Stimulated activated naive B cell treated with anti-CD40 and anti-IgM and Interleukin-4, amounts not matched to agents 10 μg/mL and 1 μg/mL and 100 μg/mL, for 72 hours (primary cell): ENCODE results near the gene KRT76.
A peak's percentile ranks its signal among the peaks of the same experiment; 100 is the strongest.

ENCODE experiments used
- ATAC-seq, 2 donors: fragments of 150-1000 bp; cut with Tn5 transposase; replicated peaks; 2 replicates each; pipeline ENCODE4 v1.10.0; 2021; ENCODE audit warnings: moderate library complexity in 1 of 2
- DNase-seq: peaks from one replicate; pipeline ENCODE4 v3.0.0; 2021
- H3K27ac Mint-ChIP-seq: one replicate; pipeline ENCODE4 v1.8.0; 2022; ENCODE audit warnings: mild to moderate bottlenecking, mixed read lengths
- H3K27me3 Mint-ChIP-seq, 2 donors: one replicate each; pipeline ENCODE4 v1.8.0; 2022; ENCODE audit warnings: mixed read lengths in 2 of 2
- H3K36me3 Mint-ChIP-seq, 2 donors: one replicate each; pipeline ENCODE4 v1.8.0; 2022; ENCODE audit warnings: mixed read lengths in 2 of 2, mild to moderate bottlenecking in 1 of 2
- H3K4me1 Mint-ChIP-seq, 2 donors: one replicate each; pipeline ENCODE4 v1.8.0; 2022; ENCODE audit warnings: mixed read lengths in 2 of 2, mild to moderate bottlenecking in 1 of 2
- H3K4me3 Mint-ChIP-seq, 2 donors: one replicate each; pipeline ENCODE4 v1.8.0; 2022; ENCODE audit warnings: mild to moderate bottlenecking in 2 of 2, mixed read lengths in 2 of 2, moderate library complexity in 1 of 2
- H3K9me3 Mint-ChIP-seq, 2 donors: one replicate each; pipeline ENCODE4 v1.8.0; 2022; ENCODE audit warnings: mixed read lengths in 2 of 2, mild to moderate bottlenecking in 1 of 2

Gene KRT76

GRCh38 chr12:52817003-52817698 lies 40.0 kb upstream of the KRT76 start:
- Mint-ChIP-seq H3K27ac (no peak overlapping the region), H3K36me3 (no peaks in the 10 kb centered on the region), H3K27me3 (peaks cover 15% of the 10 kb centered on the region in 2 donors), H3K4me1 (no peaks in the 10 kb centered on the region), H3K4me3 (no peak overlapping the region), H3K9me3 (no peaks in the 10 kb centered on the region)
- ATAC-seq = no peak
- no peak for DNase-seq

DNA sequence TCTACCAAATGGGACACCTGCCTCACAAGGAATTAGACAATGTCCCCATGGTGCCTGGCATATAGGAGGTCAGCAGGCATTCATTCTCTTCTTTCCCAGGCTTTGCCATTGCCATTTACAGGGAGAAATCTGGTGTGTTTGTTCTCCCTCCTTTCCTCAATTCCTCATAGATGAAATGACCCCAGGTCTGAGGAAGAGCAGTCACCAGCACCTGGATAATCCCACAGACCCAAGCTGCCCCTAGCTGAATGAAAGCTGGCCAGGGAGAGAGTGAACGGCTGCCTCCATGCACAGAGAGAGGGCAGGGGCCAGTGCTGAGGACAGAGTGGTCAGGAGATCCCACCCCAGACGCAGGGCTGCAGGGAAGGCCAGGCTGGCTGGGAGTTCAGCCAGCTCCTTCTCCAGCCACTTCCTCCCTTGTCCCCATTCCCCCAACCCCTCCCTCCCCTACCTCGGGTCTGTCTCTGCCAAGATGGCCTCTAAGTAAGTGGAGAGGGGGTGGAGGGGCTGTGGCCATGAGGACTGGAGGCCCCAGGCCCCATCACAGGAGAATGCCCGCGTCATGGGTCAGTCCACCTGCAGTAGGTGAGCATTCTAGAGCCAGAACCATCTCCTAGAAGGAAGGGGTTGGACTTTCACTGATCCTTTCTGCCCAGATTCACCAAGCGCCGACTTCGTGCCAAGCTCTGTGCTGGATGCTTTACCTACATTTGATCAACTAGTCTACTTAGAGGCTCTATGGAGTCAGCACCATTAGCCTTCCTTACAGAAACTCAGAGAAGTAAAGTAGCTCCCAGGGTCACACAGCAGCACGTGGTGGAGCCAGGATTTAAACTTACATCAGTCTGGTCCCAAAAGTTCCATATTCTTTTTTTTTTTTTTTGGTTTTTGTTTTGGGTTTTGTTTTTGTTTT lies 38.8 kb upstream of the KRT76 start:
- peaks cover 11 to 15% of the 10 kb centered on the region in 2 donors for H3K27me3 Mint-ChIP-seq
- H3K4me1 Mint-ChIP-seq = no peaks in the 10 kb centered on the region
- no peaks in the 10 kb centered on the region for H3K36me3 Mint-ChIP-seq
- no peak overlapping the region for H3K27ac Mint-ChIP-seq
- H3K9me3 Mint-ChIP-seq = no peaks in the 10 kb centered on the region
- no peak for ATAC-seq
- no peak for DNase-seq
- no peak overlapping the region for H3K4me3 Mint-ChIP-seq

DNA sequence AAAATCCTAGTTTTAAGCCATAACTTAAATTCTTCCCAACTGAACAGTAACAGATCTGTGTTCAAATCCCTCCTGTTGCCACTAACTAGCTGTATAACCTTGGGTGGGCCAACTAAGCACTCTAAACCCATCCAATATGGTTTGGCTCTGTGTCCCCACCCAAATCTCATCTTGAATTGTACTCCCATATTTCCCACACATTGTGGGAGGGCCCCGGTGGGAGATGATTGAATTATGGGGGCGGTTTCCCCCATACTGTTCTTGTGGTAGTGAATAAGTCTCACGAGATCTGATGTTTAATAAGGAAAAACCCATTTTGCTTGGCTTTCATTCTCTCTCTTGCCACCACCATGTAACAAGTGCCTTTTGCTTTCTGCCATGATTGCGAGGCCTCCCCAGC lies 38.0 kb upstream of the KRT76 start:
- no peak overlapping the region for H3K4me3 Mint-ChIP-seq
- H3K27ac Mint-ChIP-seq = no peak overlapping the region
- no peak for ATAC-seq
- H3K36me3 Mint-ChIP-seq = no peaks in the 10 kb centered on the region
- H3K4me1 Mint-ChIP-seq = no peaks in the 10 kb centered on the region
- H3K9me3 Mint-ChIP-seq = no peaks in the 10 kb centered on the region
- H3K27me3 Mint-ChIP-seq = peaks cover 7 to 11% of the 10 kb centered on the region in 2 donors
- no peak for DNase-seq

- DNase-seq = no peak
- Mint-ChIP-seq H3K36me3 (no peaks in the 10 kb centered on the region), H3K27me3 (peaks cover 5 to 7% of the 10 kb centered on the region in 2 donors), H3K4me3 (no peak overlapping the region), H3K9me3 (no peaks in the 10 kb centered on the region), H3K4me1 (no peaks in the 10 kb centered on the region), H3K27ac (no peak overlapping the region)
- ATAC-seq = no peak
Observed at GRCh38 chr12:52814710-52815155, 37.6 kb upstream of the KRT76 start.

GRCh38 chr12:52813885-52814709 lies 37.0 kb upstream of the KRT76 start, which contains the start of gene KRT4:
Gene KRT4 (minus strand): TSS chr12:52814116. CDS start chr12:52814058, 58 bp downstream.
- H3K27ac Mint-ChIP-seq = no peak within 1 kb of the TSS
- peaks cover 9 to 10% of the 10 kb centered on the region in 2 donors for H3K27me3 Mint-ChIP-seq
- no peaks in the 10 kb centered on the region for H3K4me1 Mint-ChIP-seq
- DNase-seq = no peak
- H3K4me3 Mint-ChIP-seq = no peak within 1 kb of the TSS
- H3K36me3 Mint-ChIP-seq = no peaks in the 10 kb centered on the region
- no peaks in the 10 kb centered on the region for H3K9me3 Mint-ChIP-seq
- no peak for ATAC-seq

DNA sequence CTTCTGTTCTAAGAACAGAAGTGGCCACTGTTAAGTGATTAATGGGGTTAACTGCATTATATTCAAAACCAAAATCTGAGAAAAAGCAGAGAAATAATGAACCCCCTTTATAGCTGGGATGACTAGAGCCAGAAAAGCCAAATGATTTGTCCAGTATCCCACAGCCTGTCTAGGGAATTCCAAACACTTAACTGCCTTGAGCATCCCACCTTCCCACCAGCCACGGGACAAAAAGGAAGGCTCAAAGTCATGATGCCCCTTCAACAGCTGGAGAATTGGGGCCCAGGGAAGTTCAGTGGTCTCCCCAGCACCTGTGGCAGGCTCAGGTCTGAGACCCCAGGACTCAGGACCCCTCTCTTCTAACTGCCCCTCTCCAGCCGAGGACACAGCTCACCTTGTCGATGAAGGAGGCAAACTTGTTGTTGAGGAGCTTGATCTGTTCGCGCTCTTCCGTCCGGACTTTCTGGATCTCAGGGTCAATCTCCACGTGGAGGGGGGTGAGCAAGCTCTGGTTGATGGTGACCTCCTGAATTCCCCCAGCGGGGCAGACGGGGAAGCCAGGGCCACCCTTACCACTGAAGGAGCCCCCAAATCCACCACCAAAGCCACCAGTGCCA lies 36.2 kb upstream of the KRT76 start:
- ATAC-seq (no peak), DNase-seq (no peak)
- peaks cover 5 to 16% of the 10 kb centered on the region in 2 donors for H3K27me3 Mint-ChIP-seq
- no peaks in the 10 kb centered on the region for H3K4me1 Mint-ChIP-seq
- H3K4me3 Mint-ChIP-seq = no peak overlapping the region
- H3K9me3 Mint-ChIP-seq = no peaks in the 10 kb centered on the region
- H3K36me3 Mint-ChIP-seq = no peaks in the 10 kb centered on the region
- no peak overlapping the region for H3K27ac Mint-ChIP-seq

DNA sequence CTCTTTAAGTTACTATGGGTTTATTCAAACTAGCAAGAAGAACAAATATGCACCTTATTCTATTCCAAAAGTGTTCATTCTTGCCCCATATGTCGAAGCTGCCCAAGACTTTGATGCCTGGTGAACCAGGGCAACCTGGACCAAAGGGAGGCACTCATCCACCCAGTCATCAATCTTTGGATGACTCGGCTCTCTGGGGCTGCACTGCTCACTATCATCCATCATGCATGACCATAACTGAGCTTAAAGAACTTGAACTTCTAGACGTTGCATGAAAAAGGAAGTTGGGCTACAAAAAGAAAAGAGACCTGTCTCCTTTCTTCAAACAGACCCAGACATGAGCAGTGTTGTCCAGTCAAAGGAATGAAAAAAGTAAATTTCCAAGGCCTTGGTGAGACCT lies 35.6 kb upstream of the KRT76 start:
- no peak for DNase-seq

DNA sequence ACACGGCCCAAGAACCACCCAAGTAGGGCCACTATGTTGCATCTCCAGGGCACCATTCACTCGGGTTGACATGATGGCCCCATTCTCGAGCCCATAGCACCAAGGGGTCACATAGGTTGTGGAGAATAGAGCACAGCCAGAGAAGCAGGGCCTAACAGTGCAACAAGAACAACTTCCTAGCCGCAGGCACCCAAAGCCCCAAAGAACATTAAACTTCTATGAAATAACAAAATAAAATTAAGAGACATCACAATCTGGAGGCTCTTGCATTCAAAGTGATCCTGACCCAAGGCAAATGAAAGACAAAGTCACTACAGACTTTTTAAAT lies 34.9 kb upstream of the KRT76 start:
- Mint-ChIP-seq H3K36me3 (no peaks in the 10 kb centered on the region), H3K4me3 (no peak overlapping the region), H3K27me3 (peaks cover 8 to 23% of the 10 kb centered on the region in 2 donors), H3K27ac (no peak overlapping the region), H3K9me3 (no peaks in the 10 kb centered on the region), H3K4me1 (no peaks in the 10 kb centered on the region)
- ATAC-seq = no peak
- no peak for DNase-seq

More for the DNA sequence above, 35.6 kb upstream of the KRT76 start:
- peak; percentile 38 to 46 for ATAC-seq
- no peak overlapping the region for H3K27ac Mint-ChIP-seq
- no peaks in the 10 kb centered on the region for H3K36me3 Mint-ChIP-seq
- H3K27me3 Mint-ChIP-seq = peaks cover 4 to 20% of the 10 kb centered on the region in 2 donors
- no peak overlapping the region for H3K4me3 Mint-ChIP-seq
- H3K4me1 Mint-ChIP-seq = no peaks in the 10 kb centered on the region
- no peaks in the 10 kb centered on the region for H3K9me3 Mint-ChIP-seq

DNA sequence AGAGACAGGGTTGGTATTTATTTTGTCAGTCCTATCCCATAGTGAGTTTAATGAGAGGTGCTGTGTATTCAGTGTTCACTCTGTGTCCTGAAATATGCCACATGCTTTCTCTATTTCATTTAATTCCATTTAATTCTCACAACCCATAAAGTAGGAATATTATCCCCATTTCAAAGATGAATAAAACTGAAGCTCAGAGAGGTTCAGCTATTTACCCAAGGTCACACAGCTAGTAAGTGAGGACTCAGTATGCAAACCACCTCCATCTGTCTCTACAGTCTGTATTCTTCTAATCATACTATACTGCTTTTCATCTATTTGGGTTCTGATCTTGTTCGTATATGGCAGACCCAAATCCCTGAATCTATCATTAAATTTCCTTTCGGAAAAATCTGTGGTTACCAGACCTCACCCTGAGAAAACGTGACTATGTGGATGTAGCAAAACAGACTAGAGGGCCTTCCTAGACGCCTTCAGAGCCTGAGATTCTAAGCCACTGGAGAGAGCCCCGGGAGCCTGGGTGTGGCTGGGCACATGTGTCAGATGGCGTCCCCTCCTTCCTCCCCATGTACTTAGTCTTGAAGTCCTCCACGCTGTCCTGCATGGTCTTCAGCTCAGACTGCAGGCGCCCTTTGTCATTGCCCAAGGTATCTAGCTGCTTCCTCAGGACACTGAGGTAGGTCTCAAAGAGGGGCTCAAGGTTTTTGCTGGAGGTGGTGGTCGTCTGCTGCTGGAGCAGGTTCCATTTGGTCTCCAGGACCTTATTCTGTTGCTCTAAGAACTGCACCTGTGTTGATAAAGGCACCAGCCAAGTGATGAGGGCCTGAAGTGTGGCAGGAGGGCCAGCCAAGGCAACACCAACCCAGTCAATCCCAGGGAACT lies 34.3 kb upstream of the KRT76 start:
- Mint-ChIP-seq H3K4me3 (no peak overlapping the region), H3K27me3 (peaks cover 8 to 26% of the 10 kb centered on the region in 2 donors), H3K9me3 (no peaks in the 10 kb centered on the region), H3K27ac (no peak overlapping the region), H3K36me3 (no peaks in the 10 kb centered on the region), H3K4me1 (no peaks in the 10 kb centered on the region)
- DNase-seq (no peak), ATAC-seq (no peak)

DNA sequence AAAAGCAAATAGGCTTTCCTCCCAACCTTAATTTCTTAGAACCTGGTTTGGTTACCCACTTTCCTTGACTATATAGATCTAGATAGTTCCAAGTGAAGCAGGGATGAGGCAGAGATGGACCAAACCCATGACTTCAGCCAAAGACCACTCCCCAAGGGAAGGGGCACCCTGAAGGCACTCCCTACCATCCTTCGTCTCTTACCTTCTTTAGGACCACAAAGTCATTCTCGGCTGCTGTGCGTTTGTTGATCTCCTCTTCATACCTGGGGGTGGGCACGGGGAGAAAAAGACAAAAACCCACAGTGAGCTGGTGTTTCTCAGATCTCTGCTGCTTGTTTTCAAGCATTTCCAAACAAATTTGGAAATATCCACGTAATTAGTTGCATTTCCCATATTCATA lies 33.4 kb upstream of the KRT76 start:
- H3K4me1 Mint-ChIP-seq = no peaks in the 10 kb centered on the region
- DNase-seq = no peak
- H3K4me3 Mint-ChIP-seq = no peak overlapping the region
- no peak overlapping the region for H3K27ac Mint-ChIP-seq
- no peak for ATAC-seq
- peaks cover 11 to 35% of the 10 kb centered on the region in 2 donors for H3K27me3 Mint-ChIP-seq
- no peaks in the 10 kb centered on the region for H3K9me3 Mint-ChIP-seq
- no peaks in the 10 kb centered on the region for H3K36me3 Mint-ChIP-seq

- H3K27me3 Mint-ChIP-seq = peaks cover 12 to 35% of the 10 kb centered on the region in 2 donors
- H3K9me3 Mint-ChIP-seq = no peaks in the 10 kb centered on the region
- DNase-seq (no peak), ATAC-seq (no peak)
- H3K36me3 Mint-ChIP-seq = no peaks in the 10 kb centered on the region
- no peak overlapping the region for H3K27ac Mint-ChIP-seq
- no peaks in the 10 kb centered on the region for H3K4me1 Mint-ChIP-seq
- H3K4me3 Mint-ChIP-seq = no peak overlapping the region
Observed at GRCh38 chr12:52809166-52809565, 32.0 kb upstream of the KRT76 start.

- Mint-ChIP-seq H3K9me3 (no peaks in the 10 kb centered on the region), H3K27ac (no peak overlapping the region), H3K36me3 (no peaks in the 10 kb centered on the region), H3K4me3 (no peak overlapping the region), H3K27me3 (peaks cover 12 to 35% of the 10 kb centered on the region in 2 donors), H3K4me1 (no peaks in the 10 kb centered on the region)
- no peak for ATAC-seq
- DNase-seq = no peak
Observed at GRCh38 chr12:52808573-52809160, 31.5 kb upstream of the KRT76 start.
